ENCODE results near the gene EPOP.

Gene EPOP

DNA sequence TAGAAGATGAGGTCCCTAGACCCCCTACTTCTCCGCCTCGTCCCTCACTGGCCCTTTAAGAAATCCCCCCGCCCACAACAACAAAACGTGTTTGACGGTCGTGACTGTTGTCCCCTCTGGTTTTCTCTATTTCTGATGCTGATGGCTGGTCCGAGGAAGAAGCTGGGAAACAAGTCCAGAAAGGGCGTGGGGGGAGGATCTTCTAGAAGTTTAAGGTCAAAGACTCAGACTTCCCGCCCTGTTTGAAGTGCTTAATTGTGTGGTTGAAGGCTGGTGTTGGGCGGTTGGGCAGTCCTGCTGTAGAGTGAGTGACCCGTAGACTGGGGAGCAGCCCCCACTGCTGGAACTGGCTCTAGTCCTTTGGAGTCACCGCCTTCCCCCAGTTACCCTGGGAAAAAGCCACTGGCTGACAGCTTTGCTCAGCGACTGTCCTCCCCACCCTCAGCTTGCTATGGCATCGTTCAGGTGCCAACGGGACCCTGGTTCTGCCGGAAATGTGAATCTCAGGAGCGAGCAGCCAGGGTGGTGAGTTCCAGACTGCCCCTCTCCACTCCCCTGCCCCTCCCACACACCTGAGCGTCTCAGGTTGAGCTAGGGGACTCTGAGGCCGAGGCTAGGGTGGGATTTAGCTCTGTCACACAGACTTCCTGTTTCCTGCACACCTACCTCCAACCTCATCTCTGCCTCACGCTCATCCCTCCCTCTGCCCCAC lies 31.9 kb upstream of the EPOP start:
- in situ Hi-C loops (cut with MboI; ENCODE audit: low sequenced_read_pairs): no loop called here

DNA sequence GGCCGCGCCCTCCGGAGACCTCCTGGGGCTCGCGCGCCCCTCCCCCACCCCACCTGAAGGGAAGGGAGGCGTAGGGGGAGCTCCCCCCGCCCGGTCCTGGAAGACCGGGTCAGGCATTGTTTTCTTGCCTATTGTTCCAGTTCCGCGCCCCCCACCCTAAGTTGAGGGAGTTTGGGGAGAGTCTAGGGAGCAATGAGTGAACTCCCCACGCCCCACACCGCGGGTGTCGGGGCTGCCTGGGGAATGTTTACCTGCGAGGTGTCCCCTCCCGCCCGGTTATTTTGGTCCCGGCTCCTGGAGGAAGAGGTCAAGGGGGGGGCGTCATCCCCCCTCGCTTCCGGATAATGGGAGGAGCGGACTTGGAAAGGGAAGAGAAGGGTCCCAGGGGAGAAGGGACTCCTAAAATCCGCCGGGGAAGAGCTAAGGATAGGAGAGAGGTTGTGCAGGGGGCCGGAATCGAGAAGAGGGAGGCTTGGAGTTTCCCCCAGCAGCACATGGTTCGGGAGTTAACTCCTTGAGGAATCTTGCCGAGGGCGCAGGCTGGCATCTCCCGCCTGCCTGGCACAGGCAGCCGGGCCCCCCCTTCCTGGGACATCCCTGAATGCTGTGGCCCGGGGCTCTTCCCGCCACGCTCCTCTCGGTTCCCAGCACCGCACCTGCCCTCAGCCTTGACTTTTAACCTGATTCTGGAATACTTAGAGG lies 31.2 kb upstream of the EPOP start:
- in situ Hi-C loops (cut with MboI; ENCODE audit: low sequenced_read_pairs): no loop called here

DNA sequence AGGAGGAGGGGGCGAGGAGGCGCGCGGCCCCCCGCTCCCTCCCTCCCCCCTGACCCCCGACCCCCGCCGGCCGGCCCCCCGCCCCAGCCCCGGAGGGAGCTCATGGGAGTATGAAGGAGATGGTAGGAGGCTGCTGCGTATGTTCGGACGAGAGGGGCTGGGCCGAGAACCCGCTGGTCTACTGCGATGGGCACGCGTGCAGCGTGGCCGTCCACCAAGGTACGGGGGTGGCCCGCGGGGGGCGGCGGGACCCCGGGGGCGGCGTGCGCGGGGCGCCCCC lies 30.7 kb upstream of the EPOP start:
- in situ Hi-C loops (cut with MboI; ENCODE audit: low sequenced_read_pairs): no loop called here

DNA sequence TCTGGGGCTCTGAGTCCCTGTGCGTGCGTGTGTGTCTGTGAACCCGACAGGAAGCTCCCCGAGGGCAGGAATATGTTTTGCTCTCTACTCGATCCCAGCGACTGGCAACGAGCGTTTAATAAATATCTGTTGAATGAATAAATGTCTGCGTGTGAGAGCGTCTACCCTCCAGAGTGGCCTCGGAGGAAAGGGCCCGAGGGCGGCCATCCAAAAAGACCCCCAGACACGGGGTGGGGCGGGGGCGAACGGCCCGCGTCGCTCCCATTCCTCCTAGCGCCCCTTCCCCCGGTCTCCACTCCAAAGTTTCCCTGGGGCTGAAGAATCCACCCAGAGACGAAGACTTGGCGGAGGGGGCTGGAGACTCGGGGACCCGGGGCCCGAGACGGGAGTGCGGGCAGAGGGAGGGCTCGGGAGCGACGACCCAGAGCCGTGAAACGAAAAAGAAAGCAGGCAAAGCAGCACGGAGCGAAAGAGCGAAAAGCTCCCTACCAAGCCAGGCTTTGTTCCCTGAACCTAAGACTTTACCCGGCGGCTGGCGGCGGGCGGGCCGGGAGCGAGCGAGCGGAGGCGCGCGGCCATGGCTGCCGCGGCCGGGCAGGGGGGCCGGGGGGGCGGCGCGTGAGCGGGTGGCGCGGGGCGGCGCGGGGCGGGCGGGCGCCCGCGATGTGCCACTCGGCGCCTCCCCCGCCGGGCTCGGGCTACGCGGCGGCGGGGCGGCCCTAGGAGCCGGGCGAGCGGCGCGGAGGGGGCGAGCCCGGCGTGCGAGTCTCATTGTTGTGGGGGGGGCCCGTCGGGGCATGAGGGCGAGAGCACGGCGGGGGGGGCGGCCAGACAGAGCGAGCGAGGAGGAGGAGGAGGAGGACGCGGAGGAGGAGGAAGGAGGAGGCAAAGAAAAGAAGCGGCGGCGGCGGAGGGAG lies 30.1 kb upstream of the EPOP start, which contains the start of gene MLLT6:
MLLT6 (plus strand) TSS at position 668 of the 917 bp plus-strand sequence. CDS start 360 bp downstream, outside the sequence.
- in situ Hi-C loops (cut with MboI; ENCODE audit: low sequenced_read_pairs): no loop called here

DNA sequence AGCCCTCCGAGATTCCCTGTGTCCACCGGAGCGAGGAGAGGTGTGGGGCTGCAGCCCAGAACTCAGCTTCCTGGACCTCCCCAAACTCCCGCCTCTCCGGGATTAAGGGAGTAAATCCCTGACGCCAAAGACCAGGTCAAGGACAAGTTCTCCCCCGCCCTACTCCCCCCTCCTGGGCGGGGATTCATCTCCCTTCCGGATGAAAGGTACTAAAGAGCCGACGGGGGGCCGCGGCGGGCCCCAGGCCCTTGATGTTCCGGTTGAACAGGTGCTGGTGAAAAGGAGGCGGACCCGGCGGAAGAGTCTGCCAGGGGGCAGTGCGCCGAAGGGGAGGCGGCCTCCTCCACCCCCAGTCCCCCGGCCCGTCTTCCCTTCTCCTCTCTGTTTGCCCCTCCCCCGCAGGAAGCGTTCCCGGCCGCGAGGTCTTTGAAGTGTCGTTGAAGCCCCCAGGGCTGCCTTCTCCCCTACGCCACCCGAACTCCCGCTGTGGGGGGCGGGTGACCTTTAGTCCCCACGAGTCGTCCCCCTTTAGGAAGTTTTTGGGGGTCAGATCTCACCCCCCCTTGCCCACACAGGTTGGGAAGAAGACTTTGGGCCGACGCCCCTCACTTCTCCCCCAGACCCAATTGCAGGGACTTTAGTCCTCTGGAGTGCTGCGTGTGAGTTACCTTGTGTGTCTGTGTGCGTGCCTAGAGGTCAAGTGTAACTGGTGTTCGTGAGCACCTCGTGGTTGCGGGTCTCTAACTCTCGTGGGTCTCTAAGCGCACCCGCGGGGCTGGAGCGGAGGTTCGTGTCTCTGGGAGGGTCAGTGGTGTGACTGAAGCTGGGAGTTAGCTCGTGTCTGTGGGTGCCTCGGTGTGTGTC lies 29.2 kb upstream of the EPOP start:
- in situ Hi-C loops (cut with MboI; ENCODE audit: low sequenced_read_pairs): no loop called here

DNA sequence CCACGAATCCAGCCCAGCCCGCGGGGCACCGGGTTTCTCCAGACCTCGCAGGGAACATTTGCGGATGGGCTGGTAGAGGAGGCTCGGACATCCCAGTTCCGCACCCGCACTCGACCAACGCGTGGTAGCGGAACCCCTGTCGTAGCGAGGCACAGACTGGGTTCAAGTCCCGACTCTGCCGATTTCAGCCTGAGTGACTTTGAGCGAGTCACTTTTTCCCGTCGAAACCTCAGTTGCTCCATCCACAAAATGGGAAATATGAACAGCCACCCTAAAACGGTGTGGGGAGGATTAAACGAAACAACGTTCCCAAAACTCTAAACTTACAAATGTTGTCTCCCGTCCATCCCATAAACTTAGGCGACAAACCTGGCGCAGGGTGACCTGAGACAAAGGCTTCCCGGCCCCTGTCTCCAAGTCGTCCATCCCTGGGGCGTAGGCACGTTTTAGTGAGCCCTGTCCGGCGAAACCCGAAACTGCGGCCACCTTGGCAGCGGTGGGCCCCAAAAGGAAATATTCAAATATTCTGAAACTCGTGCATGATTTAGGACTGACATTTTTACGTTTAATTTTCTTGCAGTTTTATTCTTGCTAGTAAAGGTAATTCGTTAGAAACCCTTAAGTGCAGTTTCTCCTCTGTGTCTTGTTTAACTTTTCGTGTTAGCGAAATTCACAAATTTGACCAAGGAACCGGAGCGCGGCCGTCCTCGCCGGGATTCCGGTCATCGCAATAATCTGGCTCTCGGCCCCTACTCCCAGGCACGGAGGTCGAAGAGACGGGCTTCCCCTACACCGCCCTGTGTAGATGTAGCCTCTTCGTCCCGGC lies 28.4 kb upstream of the EPOP start:
- in situ Hi-C loops (cut with MboI; ENCODE audit: low sequenced_read_pairs): no loop called here

DNA sequence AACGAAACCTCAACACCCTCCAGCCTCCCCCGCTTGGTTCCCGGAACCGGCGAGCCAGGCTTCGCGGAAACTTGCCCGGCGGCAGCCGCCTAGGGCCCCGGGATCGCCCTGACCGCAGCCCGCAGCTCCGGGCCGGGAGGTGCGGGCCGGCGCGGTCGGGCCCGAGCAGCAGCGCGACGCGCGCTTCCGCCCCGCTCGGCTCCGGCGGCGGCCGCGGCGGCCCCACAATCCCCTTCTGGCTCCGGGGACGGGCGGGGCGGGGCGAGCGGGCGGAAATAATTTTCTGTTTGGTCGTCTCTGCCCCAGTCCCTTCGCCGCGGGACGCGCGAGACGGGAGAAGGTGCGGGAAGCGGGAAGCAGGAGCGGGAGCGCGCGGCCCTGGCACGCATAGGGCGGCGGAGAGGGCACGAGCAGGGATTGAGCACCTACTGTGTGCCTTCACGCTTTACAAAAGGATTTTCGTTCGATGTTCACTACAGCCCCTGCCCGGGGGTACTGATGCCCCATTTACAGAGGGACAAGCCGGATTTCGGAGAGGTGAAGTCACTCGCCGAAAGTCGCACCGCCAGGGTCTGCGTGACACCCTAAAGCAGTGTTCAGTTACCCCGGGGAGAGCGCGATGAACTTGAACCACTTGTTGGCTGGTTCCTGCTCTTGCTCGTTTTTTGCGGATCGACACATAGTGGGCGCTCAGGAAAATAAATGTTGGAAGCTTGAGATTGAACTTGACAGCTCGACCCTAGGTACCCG lies 27.6 kb upstream of the EPOP start:
- in situ Hi-C loops (cut with MboI; ENCODE audit: low sequenced_read_pairs): no loop called here

DNA sequence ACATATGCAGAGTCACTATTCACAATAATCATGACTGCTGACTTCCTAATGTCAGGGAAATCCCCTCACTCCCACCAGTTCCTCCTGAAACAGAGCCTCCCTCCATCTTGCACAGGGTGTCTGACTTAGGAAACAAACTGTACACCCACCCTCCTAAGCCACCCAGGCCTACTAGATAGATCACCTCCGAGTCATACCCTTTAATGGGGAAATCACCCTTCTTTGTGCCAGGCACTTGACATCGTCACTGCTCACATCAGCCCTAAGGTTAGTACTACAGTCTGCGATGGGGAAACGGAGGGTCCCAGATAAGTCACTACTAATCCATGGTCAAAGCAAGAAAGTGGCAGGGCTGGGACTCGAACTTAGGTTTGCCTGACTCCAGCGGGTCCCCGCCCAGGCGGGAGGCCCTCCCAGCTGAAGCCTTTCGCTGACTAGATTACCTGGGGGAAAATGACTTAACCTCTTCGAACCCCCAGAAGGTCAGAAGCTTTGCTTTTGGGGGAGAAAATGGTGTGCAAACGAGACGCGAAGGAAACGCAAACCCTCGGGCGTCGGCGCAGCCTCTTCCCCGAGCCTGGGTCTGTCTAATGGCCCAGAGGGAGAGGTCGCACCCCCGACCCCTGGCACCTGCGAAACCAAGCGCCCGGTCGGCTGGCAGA lies 26.9 kb upstream of the EPOP start:
- in situ Hi-C loops (cut with MboI; ENCODE audit: low sequenced_read_pairs): no loop called here

DNA sequence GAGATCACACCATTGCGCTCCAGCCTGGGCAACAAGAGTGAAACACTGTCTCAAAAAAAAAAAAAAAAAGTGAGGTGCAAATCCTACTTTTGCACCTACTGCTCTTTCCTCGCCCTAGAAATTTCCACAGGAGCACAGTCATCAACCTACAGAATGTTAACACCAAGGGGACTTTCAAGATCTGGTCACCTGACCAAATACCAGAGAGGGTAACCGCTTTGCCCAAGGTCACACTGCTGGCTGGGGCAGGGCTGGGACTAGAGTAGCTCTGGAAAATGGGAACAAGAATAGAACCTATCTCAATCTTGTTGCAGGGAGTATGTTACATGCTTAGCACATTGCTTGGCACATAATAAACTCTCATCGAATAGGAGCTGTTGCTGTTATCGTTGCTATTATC lies 24.0 kb upstream of the EPOP start:
- in situ Hi-C loops (cut with MboI; ENCODE audit: low sequenced_read_pairs): no loop called here

DNA sequence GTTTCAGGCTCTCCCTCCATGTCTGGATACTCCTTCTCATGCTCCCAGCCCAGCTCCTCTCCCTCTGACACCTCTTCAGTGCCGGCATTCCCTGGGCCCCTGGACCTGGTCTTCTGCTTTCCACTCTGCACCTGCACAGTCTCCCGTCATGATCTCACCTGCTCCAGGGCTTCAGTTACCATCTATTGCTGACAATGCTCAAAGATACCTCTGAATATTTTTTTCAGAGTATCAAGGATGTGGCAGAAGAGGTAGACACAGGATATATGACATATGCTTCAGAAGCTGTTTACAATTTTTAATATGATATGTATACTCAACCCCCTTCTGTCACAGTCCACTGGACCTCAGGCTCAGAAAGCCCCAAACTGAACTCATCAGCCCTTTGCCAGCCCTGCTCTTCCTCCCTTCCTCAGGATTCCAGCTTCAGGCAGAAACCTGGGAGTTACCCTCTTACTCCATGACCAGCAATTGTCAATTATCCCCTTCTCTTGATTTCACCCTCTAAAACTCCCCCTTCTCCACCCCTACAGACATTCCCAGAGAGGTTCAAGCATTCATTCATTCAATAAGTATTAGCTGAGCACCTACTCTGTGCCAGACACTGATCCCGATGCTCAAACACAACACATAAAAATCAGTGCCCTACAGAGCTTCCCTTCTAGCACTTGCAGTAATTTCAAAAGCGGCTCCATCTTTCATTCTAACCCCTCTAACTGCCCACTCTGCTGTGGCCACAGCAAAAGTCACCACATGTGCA lies 22.5 kb upstream of the EPOP start:
- in situ Hi-C loops (cut with MboI; ENCODE audit: low sequenced_read_pairs): no loop called here

DNA sequence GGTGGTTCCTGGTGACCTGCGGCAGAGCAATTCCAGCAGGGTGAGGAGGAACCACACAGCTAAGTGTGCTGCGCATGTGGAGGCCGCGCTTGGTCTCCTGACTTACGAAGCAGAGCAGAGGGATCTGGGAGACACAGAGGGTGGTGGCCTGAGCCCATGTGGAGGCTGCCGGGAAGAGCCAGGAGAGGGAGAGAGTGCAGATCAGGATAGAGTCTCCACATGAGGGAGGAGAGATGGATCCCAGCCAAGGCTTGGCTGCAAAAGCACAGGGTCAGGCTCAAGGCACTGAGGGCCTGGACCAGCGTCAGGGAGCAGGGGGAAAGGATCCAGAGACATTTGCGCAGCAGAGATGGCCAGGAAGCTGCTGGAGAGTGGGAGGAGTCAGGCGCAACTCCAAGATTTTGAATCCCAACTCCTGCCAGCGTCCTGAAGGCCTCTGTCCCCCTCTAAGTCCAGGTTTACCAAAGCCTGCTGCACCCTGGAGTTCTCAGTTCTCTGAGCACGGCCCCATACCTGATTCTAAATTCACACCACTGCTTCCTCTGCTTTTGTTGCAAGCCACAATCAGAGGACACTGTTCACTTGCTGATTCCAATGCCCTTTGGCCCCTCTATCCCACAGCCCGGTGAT lies 19.1 kb upstream of the EPOP start:
- in situ Hi-C loops (cut with MboI; ENCODE audit: low sequenced_read_pairs): no loop called here

DNA sequence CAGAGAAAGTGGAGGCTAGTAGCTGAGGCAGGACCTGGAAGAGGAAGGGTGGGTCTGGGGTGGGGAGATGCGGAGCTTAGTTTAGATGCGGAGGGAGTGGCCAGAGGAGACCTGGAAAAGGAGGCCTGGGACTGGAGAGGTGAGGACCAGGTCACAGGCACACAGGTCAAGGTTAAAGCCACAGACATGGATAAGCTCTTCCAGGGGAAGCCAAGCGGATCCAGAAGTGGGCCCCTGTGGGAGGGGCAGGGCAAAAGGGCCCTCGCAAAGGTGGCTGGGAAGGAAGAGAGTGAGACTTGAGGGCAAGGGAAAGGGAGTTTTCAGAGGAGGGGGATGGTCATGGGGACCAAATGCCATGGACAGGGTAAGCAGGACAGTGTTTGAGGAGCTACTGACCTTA lies 16.4 kb upstream of the EPOP start:
- in situ Hi-C loops (cut with MboI; ENCODE audit: low sequenced_read_pairs): no loop called here

DNA sequence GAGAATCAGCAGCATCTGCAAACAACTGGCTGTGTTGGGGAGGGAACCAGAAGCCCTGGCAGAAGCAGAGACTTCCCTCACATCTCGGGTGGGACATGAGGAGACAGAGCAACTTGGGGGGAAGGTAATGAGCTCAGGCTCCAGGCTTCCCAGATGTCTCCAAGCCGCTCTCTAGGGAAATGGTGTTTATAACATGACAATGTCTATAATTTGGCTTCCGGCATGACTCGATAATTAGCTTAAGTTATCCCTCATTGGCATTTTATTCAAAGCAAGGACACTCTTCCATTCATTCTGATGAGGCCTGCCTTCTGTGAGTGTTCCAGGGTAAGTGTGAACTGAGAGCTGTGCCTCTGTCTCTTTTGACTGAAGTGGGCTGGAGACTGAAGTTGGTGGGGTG lies 15.6 kb upstream of the EPOP start:
- in situ Hi-C loops (cut with MboI; ENCODE audit: low sequenced_read_pairs): no loop called here

DNA sequence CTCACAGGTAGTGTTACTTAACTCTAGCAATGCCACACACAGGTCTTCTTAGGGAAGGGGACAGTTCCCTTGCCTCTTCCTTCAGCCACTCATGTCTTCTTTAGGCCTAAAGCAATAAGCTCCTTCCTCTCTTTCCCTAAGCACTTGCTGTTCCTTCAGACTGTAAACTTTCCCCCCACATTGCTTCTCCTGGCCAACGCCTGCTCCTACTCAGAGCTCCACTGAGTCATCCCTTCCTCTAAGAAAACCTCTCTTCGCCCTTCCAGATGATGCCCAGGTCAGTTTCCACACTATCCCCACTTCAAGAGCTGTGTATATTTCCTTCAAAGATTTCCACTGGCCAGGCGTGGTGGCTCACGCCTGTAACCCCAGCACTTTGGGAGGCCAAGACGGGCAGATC lies 12.5 kb upstream of the EPOP start:
- in situ Hi-C loops (cut with MboI; ENCODE audit: low sequenced_read_pairs): no loop called here

DNA sequence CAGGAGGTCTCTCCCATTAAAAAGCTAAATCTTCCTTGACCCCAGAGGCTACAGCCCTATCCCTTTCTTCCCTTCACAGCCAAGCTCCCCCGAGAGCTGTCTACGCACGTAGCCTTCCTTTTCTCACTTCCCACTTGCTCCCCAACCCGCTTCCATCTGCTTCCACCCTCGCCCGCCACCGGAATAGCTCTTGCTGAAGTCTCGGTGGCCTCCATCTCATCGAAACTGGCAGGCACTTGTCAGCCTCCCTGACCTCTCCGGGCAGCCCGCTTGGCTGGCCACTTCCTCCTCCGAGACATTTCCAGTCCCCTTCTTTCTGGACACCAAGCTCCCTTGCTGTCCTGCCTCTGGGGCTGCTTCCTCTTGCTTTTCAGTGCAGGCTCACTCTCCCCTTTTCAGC lies 10.7 kb upstream of the EPOP start:
- in situ Hi-C loops (cut with MboI; ENCODE audit: low sequenced_read_pairs): no loop called here

DNA sequence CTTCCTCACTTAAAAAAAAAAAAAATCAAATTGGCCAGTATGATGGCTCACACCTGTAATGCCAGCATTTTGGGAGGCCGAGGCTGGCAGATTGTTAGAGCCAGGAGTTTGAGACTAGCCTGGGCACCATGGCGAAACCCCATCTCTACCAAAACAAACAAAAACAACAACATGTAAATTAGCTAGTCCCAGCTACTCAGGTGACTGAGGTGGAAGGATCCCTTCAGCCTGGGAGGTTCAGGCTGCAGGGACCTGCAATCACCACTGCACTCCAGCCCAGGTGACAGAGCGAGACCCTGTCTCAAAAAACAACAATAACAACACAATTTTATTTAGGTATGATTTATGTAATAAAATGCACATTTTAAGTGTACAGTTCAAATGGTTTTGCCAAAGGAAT lies 6.3 kb upstream of the EPOP start:
- in situ Hi-C loops (cut with MboI; ENCODE audit: low sequenced_read_pairs): no loop called here

DNA sequence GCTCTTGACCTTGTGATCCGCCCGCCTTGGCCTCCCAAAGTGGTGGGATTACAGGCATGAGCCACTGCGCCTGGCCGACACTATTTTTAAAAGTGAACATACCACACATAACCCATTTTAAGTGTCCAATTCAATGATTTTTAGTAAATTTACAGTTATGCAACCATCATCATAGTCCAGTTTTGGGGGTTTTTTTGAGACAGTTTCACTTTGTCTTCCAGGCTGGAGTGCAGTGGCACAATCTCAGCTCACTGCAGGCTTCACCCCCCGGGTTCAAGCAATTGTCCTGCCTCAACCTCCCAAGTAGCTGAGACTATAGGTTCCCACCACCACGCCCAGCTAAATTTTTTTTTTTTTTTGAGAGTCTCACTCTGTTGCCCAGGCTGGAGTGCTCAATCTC lies 3.1 kb upstream of the EPOP start:
- in situ Hi-C loops (cut with MboI; ENCODE audit: low sequenced_read_pairs): no loop called here

Data from hTERT RPE-1 (cell line).